HepG2 (cell line): Measurements from ENCODE around the gene BABAM2. TPM values are rescaled to one million over a fixed set of nuclear protein-coding genes. Genes with fewer than 3 reads are reported as not detected.
A peak's percentile ranks its signal among the peaks of the same experiment; 100 is the strongest.

Source experiments
- CENPX ChIP-seq: sonication (generic); formaldehyde crosslinking; IDR thresholded peaks from 2 replicates; pipeline ENCODE4 v1.9.0; 2021; ENCODE audit warnings: mild to moderate bottlenecking, missing genetic modification reagents, moderate library complexity
- FLYWCH1 ChIP-seq: sonication (generic); formaldehyde crosslinking; IDR thresholded peaks from 2 replicates; pipeline ENCODE4 v1.8.1; 2023; ENCODE audit warnings: mild to moderate bottlenecking, missing genetic modification reagents
- KDM6A ChIP-seq: IDR thresholded peaks from 2 replicates; pipeline ENCODE4 v1.6.1; 2016; ENCODE audit warnings: low read depth
- KLF16 ChIP-seq, 2 experiments: sonication (generic) in 1 of 2; formaldehyde crosslinking in 1 of 2; IDR thresholded peaks; 2 replicates each; pipeline versions ENCODE4 v1.6.1 to v1.8.0; 2016 to 2023; ENCODE audit warnings: missing genetic modification reagents in 2 of 2, missing compliant biosample characterization in 1 of 2
- RARA ChIP-seq: IDR thresholded peaks from 2 replicates; pipeline ENCODE4 v1.6.1; 2016; ENCODE audit warnings: missing genetic modification reagents, missing compliant biosample characterization
- SMAD9 ChIP-seq: sonication (generic); formaldehyde crosslinking; IDR thresholded peaks from 2 replicates; pipeline ENCODE4 v1.5.1; 2020; ENCODE audit warnings: mild to moderate bottlenecking, missing genetic modification reagents
- ZBTB10 ChIP-seq: sonication (generic); formaldehyde crosslinking; IDR thresholded peaks from 2 replicates; pipeline ENCODE4 v1.4.0; 2020; ENCODE audit warnings: missing genetic modification reagents, borderline replicate concordance
- ZNF24 ChIP-seq: fragments of 450-650 bp; IDR thresholded peaks from 2 replicates; pipeline ENCODE4 v1.6.1; 2017; ENCODE audit warnings: antibody characterized with exemption, mild to moderate bottlenecking
- ZNF260 ChIP-seq: sonication (generic); formaldehyde crosslinking; IDR thresholded peaks from 2 replicates; pipeline ENCODE4 v1.4.0; 2020; ENCODE audit warnings: missing genetic modification reagents, low read depth, mild to moderate bottlenecking, borderline replicate concordance
- ZNF720 ChIP-seq: sonication (generic); formaldehyde crosslinking; IDR thresholded peaks from 2 replicates; pipeline ENCODE4 v1.4.0; 2020; ENCODE audit warnings: missing genetic modification reagents
- ZNF740 ChIP-seq: sonication (generic); formaldehyde crosslinking; IDR thresholded peaks from 2 replicates; pipeline ENCODE4 v1.4.0; 2020; ENCODE audit warnings: missing genetic modification reagents
- ZNF839 ChIP-seq: sonication (generic); formaldehyde crosslinking; IDR thresholded peaks from 2 replicates; pipeline ENCODE4 v1.4.0; 2020; ENCODE audit warnings: missing genetic modification reagents, mild to moderate bottlenecking, borderline replicate concordance
- ZNF883 ChIP-seq: sonication (generic); formaldehyde crosslinking; IDR thresholded peaks from 2 replicates; pipeline ENCODE4 v1.5.1; 2020; ENCODE audit warnings: mild to moderate bottlenecking, missing genetic modification reagents; ENCODE audit errors: not compliant biosample characterization
- polyA plus RNA-seq, 8 experiments: library from polyadenylated mRNA; depleted of rRNA in 3 of 8; stranded (reverse) in 7 of 8; unstranded in 1 of 8; fragments of >200 nt; fragmentation: Illumina TruSeq in 4 of 8; extraction: Trizol in 4 of 8; gene quantifications; 2 replicates each; pipeline versions ENCODE4 v1.2.1 to v1.2.3, GENCODE V29; 2011 to 2016; ENCODE audit warnings: low read depth in 4 of 8, missing spikeins in 1 of 8, mixed read lengths in 1 of 8; ENCODE audit not compliant: insufficient read depth in 1 of 8
- total RNA-seq, 5 experiments: library from RNA; depleted of rRNA; stranded (reverse); fragments of >200 nt; fragmentation: Illumina TruSeq; extraction: Trizol; gene quantifications; 2 replicates each; pipeline ENCODE4 v1.2.3, GENCODE V29; 2016; ENCODE audit warnings: low read depth in 1 of 5
- TF ChIP-seq, protein P1 (sequence below): sonication (generic); formaldehyde crosslinking; IDR thresholded peaks from 2 replicates; pipeline ENCODE4 v1.5.0; 2020; ENCODE audit warnings: missing genetic modification reagents
- TF ChIP-seq, protein P2 (sequence below): sonication (generic); formaldehyde crosslinking; IDR thresholded peaks from 2 replicates; pipeline ENCODE4 v1.5.1; 2020; ENCODE audit warnings: mild to moderate bottlenecking, missing genetic modification reagents, moderate library complexity
- TF ChIP-seq, protein P3 (sequence below): IDR thresholded peaks from 2 replicates; pipeline ENCODE4 v1.6.1; 2012; ENCODE audit warnings: low read depth, low read length, improper control_type of control experiment

Gene BABAM2
- total and polyA plus RNA-seq, 2 of the 13 experiments (the other 11 are each of a cell fraction or from before 2014, with no cell fraction given): 24.9 to 28.0 TPM

- TF ChIP-seq ZBTB10 (CRISPR knock-in tag): peak; percentile 32; the same call in 1 of the 2 replicates
- TF ChIP-seq ZNF883: peak; percentile 18
- no peak for TF ChIP-seq ZNF720 (CRISPR knock-in tag)
- no peak for TF ChIP-seq SMAD9 (CRISPR knock-in tag)
- no peak for TF ChIP-seq FLYWCH1 (CRISPR knock-in tag)
- TF ChIP-seq, protein P1, sequence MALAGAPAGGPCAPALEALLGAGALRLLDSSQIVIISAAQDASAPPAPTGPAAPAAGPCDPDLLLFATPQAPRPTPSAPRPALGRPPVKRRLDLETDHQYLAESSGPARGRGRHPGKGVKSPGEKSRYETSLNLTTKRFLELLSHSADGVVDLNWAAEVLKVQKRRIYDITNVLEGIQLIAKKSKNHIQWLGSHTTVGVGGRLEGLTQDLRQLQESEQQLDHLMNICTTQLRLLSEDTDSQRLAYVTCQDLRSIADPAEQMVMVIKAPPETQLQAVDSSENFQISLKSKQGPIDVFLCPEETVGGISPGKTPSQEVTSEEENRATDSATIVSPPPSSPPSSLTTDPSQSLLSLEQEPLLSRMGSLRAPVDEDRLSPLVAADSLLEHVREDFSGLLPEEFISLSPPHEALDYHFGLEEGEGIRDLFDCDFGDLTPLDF (CRISPR knock-in tag): no peak
- no peak for TF ChIP-seq ZNF260 (CRISPR knock-in tag)
- TF ChIP-seq ZNF740 (CRISPR knock-in tag): no peak
- TF ChIP-seq RARA (CRISPR knock-in tag): peak; percentile 56
- no peak for TF ChIP-seq ZNF839 (CRISPR knock-in tag)
- TF ChIP-seq KDM6A: no peak
- 0 out of 4 replicates have a peak, but pooled peaks of 1 of the 2 experiments have one; percentile 17 for TF ChIP-seq KLF16 (CRISPR knock-in tag; IDR thresholded peaks at IDR 0.05)
- TF ChIP-seq ZNF24: no peak
- TF ChIP-seq CENPX: no peak
- TF ChIP-seq, protein P2, sequence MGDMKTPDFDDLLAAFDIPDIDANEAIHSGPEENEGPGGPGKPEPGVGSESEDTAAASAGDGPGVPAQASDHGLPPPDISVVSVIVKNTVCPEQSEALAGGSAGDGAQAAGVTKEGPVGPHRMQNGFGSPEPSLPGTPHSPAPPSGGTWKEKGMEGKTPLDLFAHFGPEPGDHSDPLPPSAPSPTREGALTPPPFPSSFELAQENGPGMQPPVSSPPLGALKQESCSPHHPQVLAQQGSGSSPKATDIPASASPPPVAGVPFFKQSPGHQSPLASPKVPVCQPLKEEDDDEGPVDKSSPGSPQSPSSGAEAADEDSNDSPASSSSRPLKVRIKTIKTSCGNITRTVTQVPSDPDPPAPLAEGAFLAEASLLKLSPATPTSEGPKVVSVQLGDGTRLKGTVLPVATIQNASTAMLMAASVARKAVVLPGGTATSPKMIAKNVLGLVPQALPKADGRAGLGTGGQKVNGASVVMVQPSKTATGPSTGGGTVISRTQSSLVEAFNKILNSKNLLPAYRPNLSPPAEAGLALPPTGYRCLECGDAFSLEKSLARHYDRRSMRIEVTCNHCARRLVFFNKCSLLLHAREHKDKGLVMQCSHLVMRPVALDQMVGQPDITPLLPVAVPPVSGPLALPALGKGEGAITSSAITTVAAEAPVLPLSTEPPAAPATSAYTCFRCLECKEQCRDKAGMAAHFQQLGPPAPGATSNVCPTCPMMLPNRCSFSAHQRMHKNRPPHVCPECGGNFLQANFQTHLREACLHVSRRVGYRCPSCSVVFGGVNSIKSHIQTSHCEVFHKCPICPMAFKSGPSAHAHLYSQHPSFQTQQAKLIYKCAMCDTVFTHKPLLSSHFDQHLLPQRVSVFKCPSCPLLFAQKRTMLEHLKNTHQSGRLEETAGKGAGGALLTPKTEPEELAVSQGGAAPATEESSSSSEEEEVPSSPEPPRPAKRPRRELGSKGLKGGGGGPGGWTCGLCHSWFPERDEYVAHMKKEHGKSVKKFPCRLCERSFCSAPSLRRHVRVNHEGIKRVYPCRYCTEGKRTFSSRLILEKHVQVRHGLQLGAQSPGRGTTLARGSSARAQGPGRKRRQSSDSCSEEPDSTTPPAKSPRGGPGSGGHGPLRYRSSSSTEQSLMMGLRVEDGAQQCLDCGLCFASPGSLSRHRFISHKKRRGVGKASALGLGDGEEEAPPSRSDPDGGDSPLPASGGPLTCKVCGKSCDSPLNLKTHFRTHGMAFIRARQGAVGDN (CRISPR knock-in tag): peak; percentile 70
- TF ChIP-seq, protein P3, sequence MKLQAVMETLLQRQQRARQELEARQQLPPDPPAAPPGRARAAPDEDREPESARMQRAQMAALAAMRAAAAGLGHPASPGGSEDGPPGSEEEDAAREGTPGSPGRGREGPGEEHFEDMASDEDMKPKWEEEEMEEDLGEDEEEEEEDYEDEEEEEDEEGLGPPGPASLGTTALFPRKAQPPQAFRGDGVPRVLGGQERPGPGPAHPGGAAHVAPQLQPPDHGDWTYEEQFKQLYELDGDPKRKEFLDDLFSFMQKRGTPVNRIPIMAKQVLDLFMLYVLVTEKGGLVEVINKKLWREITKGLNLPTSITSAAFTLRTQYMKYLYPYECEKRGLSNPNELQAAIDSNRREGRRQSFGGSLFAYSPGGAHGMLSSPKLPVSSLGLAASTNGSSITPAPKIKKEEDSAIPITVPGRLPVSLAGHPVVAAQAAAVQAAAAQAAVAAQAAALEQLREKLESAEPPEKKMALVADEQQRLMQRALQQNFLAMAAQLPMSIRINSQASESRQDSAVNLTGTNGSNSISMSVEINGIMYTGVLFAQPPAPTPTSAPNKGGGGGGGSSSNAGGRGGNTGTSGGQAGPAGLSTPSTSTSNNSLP: no peak
Measured at GRCh38 chr2:28359222-28360057, 468.9 kb downstream of the BABAM2 start (continued).
